Measurements from ENCODE around the gene LPGAT1.

LPGAT1 gene

GRCh38 chr1:211753649-211754251 lies 76.8 kb downstream of the LPGAT1 start:
- DNase-seq = no peak

GRCh38 chr1:211752951-211753486 lies 77.5 kb downstream of the LPGAT1 start:
- DNase-seq = peak; percentile 67

- peak; percentile 37 for DNase-seq
These were observed 78.2 kb downstream of the LPGAT1 start for GRCh38 chr1:211752317-211752716.

GRCh38 chr1:211751438-211751837 lies 79.1 kb downstream of the LPGAT1 start:
- DNase-seq = no peak

- no peak for DNase-seq
These were observed 80.0 kb downstream of the LPGAT1 start for GRCh38 chr1:211750599-211750998.

GRCh38 chr1:211749251-211749650 lies 81.3 kb downstream of the LPGAT1 start:
- no peak for DNase-seq

GRCh38 chr1:211748810-211749209 lies 81.8 kb downstream of the LPGAT1 start:
- no peak for DNase-seq

GRCh38 chr1:211742889-211743529 lies 87.6 kb downstream of the LPGAT1 start:
- DNase-seq = peak; percentile 70

GRCh38 chr1:211742272-211742671 lies 88.3 kb downstream of the LPGAT1 start:
- no peak for DNase-seq

- DNase-seq = no peak
These were observed 88.8 kb downstream of the LPGAT1 start for GRCh38 chr1:211741788-211742187.

GRCh38 chr1:211741116-211741515 lies 89.4 kb downstream of the LPGAT1 start:
- DNase-seq = peak; percentile 55

GRCh38 chr1:211739671-211740411 lies 90.7 kb downstream of the LPGAT1 start:
- DNase-seq = peak; percentile 37

GRCh38 chr1:211738691-211739301 lies 91.8 kb downstream of the LPGAT1 start:
- peak; percentile 62 for DNase-seq

GRCh38 chr1:211738096-211738690 lies 92.4 kb downstream of the LPGAT1 start:
- no peak for DNase-seq

- no peak for DNase-seq
These were observed 93.2 kb downstream of the LPGAT1 start for GRCh38 chr1:211737115-211738035.

GRCh38 chr1:211736351-211736915 lies 94.1 kb downstream of the LPGAT1 start:
- DNase-seq = no peak

- DNase-seq = peak; percentile 9
These were observed 95.1 kb downstream of the LPGAT1 start for GRCh38 chr1:211735208-211736170.

GRCh38 chr1:211734791-211735190 lies 95.8 kb downstream of the LPGAT1 start:
- DNase-seq = no peak

GRCh38 chr1:211734359-211734758 lies 96.2 kb downstream of the LPGAT1 start:
- DNase-seq = no peak

GRCh38 chr1:211732293-211732980 lies 98.1 kb downstream of the LPGAT1 start:
- DNase-seq = no peak

All from OCI-M1 (cell line).